HG03520 (cell line): Measurements from ENCODE around the gene KNSTRN.

Source experiments
- ATAC-seq: cut with Tn5 transposase; IDR thresholded peaks from one replicate; pipeline ENCODE4 v1.9.1; 2021; ENCODE audit warnings: mild to moderate bottlenecking, moderate library complexity; ENCODE audit not compliant: unreplicated experiment

Gene KNSTRN

GRCh38 chr15:40392986-40393948 is 10.7 kb downstream of the KNSTRN start:
- ATAC-seq, result no peak

GRCh38 chr15:40397688-40398412 is 15.3 kb downstream of the KNSTRN start:
- no peak for ATAC-seq

- no peak for ATAC-seq
Measured at GRCh38 chr15:40398413-40398873, 15.9 kb downstream of the KNSTRN start.

DNA sequence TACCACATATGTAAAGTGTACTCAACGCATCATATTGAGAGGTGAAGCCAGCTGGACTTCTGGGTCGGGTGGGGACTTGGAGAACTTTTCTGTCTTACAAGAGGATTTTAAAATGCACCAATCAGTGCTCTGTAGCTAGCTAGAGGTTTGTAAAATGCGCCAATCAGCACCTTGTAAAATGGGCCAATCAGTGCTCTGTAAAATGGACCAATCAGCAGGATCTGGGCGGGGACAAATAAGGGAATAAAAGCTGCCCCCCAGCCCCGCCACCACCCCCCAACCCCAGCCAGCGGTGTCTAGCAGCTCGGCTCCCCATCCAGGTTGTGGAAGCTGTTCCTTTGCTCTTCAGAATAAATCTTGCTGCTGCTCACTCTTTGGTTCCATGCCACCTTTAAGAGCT is 16.8 kb downstream of the KNSTRN start:
- ATAC-seq, result no peak

- ATAC-seq, result peak; percentile 83
Measured at GRCh38 chr15:40405501-40406381, 23.2 kb downstream of the KNSTRN start, which contains the start of gene IVD. Gene IVD (plus strand): TSS chr15:40405795. CDS start chr15:40405828, 33 bp downstream.

GRCh38 chr15:40407330-40407990 is 24.9 kb downstream of the KNSTRN start:
- ATAC-seq, result peak; percentile 48

DNA sequence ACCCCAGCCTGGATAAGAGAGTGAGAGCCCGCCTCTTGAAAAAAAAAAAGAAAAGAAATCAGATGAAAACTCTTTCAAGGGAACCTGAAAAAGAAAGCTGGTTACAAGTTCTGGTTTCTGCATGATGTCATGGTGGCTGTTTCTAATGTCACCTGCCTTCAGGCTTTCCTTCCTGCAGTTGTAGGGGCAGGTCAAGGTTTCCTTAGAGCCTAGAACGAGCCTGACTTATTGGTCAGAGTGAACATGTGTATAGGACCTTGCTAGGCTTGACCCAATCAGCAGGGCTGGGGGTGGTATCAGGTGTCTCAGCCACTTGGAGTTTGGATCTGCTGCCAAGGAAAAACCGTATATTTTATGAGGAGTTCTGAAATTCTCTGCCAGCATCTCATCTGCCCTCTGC is 26.8 kb downstream of the KNSTRN start:
- ATAC-seq, result no peak

DNA sequence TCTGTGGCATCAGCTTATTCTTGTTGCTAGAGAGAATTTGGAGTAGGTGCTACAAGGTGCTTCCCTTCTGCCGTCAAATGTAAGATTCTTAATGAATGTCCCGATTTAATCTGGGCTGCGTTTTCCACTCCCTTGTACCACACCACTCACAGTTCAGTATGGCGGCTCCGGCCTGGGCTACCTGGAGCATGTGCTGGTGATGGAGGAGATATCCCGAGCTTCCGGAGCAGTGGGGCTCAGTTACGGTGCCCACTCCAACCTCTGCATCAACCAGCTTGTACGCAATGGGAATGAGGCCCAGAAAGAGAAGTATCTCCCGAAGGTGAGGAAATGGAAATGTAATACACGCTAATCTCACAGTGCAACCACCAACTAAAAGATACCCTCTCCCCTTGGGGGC is 28.0 kb downstream of the KNSTRN start:
- ATAC-seq, result no peak

DNA sequence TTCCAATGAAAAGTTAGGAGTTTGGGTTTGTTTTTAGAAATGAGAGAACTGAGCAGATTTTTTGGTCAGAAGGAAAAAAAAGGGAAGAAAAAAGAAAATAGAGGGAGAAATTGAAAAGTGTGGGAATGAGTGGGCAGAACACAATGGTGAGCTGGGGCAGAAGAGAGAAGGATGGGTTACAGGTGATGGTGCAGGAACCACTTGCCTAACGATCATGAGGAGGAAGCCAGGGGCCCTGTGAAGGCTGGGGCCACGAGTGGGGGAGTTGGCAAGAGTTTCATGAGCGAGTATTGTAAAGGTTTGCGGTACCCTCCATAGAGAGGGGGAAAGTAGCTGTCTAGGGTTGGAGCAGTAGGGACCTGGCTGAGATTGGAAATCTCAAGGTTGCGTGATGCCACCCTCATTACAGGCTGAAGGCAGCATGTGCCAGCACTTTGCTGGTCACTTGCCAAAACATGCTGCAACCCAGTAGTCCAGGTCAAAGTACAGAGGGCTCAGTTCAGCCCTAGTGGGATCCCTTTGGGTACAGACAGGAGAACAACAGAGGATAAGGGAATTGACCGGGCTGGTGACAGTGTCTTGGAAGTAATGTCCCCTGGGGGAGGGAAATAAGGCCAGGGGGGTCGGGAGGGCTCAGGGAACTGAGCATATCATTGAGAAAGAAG is 29.7 kb downstream of the KNSTRN start:
- ATAC-seq, result no peak

GRCh38 chr15:40413036-40413435 is 30.5 kb downstream of the KNSTRN start:
- ATAC-seq, result no peak

- ATAC-seq, result no peak
Measured at GRCh38 chr15:40414816-40415215, 32.3 kb downstream of the KNSTRN start.

DNA sequence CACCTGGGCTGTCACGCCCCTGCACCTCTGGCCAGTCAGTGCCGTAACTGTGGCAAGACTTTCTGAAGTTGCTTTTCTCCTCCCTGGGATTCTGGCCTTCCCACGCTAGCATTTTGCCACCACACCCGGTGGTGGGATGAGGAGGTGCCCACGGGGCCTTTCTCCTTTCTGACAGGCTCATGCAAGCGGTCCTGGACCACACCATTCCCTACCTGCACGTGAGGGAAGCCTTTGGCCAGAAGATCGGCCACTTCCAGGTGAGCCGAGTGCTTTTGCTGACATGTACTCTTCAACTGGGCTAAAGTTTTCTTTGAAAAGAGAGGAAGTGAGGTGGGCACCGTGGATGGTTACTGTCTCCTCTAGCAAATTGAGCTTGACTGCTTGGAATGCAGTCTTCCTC is 32.7 kb downstream of the KNSTRN start:
- ATAC-seq, result no peak

DNA sequence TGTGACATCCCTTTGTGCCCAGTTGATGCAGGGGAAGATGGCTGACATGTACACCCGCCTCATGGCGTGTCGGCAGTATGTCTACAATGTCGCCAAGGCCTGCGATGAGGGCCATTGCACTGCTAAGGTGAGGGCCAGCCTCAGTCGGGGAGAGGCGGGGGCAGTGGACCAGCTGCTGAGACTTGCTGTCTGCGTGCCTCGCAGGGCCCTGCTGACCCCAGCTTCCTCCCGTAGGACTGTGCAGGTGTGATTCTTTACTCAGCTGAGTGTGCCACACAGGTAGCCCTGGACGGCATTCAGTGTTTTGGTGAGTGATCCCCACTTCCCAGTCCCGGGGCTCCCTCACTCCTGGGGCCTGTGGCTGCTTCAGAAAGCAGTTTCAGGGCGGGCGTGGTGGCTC is 33.5 kb downstream of the KNSTRN start:
- no peak for ATAC-seq

- no peak for ATAC-seq
Measured at GRCh38 chr15:40418126-40418525, 35.6 kb downstream of the KNSTRN start.

GRCh38 chr15:40420071-40420713 is 37.7 kb downstream of the KNSTRN start:
- no peak for ATAC-seq

GRCh38 chr15:40420793-40421192 is 38.3 kb downstream of the KNSTRN start:
- no peak for ATAC-seq

DNA sequence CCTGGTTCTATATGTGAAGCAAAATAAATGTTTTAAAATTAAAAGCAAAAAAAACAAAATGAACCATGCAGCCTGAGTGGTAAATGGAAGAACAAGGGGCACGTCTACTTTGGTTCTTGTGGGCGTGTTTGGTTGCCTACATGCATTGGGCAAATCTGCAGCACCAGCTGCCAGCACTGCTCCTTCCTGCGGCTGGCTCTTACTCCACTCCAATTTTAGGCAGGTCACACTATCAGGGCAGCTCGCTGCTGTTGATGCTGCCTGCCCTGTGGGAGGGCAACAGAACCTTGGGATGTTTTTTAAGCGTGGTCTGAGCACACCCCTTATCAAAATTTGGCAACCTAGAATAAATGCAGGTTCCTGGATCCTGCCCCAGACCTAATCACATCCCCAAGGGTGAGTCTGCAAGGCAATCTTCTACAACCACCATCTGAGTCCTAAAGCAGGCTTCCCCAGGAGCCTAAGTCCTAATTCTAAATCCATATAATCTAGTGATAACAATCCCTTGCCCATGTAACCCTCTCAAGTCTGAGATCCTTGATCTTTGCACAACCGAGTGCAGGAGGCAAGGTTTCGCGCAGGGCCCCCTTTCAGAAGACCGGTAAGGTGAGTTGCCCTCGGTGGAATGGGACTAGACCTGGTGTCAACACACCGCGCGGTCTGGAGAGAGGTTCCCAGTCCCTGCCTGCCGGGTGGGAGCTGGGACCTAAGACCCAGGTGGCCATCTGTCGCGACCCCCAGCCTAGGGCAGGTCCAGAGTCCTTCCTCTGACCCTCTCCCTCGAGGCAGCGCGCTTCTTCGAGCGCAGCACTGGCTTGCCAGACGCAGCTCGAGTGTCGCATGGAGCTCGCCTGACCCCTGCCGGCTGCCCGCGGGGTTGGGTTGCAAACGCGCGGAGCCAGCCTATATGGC is 39.0 kb downstream of the KNSTRN start:
- ATAC-seq, result no peak

DNA sequence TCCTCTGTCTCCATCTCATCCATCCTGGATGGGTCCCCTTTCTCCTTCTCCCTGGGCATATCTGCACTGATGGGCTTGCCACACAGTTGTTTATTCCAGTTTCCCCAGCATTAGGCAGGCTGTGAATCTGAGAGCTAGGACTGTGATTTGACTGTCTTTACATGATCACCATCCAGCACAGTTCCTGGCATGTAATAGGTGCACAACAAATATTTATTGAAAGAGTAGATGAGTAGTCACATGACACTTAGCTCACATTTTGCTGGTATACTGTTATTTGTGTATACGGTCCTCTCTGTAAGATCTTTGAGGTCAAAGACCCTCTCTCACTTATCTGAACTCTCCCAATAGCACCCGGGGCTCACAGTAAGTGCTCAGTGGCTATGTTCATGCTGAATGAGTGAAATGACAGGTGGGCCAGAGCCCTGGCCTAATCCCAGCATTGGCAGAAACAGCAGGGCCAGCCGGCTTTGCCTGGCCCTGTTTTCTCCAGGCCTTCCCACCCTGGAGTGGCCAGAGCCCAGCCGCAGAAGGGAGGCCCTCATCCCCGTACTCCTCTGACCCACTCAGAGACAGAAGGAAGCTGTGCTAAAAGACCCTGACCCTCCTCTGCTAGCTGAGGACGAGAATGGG is 42.1 kb downstream of the KNSTRN start:
- ATAC-seq, result no peak
